Naive thymus-derived CD4-positive, alpha-beta T cell (primary cell): ENCODE measurements around the gene SLCO4A1. TPM values are rescaled to one million over a fixed set of nuclear protein-coding genes. Genes with fewer than 3 reads are reported as not detected.
A peak's percentile ranks its signal among the peaks of the same experiment; 100 is the strongest.

Experiments used
- ATAC-seq: fragments of 150-1000 bp; cut with Tn5 transposase; 2 replicates; pipeline ENCODE4 v1.10.0; 2021; ENCODE audit warnings: mild to moderate bottlenecking, moderate library complexity
- CTCF ChIA-PET: fragments of 350-600 bp; sonication (Branson Sonifier 250); formaldehyde crosslinking; loops from one replicate; lab custom pipeline; 2021; ENCODE audit warnings: antibody characterized with exemption; lab: Charles Lee
- POLR2A ChIA-PET: fragments of 350-600 bp; sonication (Branson Sonifier 250); formaldehyde crosslinking; loops from one replicate; lab custom pipeline; 2021; ENCODE audit warnings: antibody characterized with exemption, inconsistent platforms; lab: Charles Lee
- DNase-seq, 9 donors: peaks; one replicate each; pipeline versions ENCODE4 v3.0.0 to v3.0.0-alpha.2; 2020 to 2022; ENCODE audit warnings: mixed read lengths in 1 of 9
- H3K27ac ChIP-seq: one replicate; pipeline ENCODE4 v1.7.0; 2013; ENCODE audit warnings: mild to moderate bottlenecking, low read depth, low read length, moderate library complexity
- H3K27me3 ChIP-seq, 2 donors: one replicate each; pipeline ENCODE4 v1.7.0; 2013; ENCODE audit warnings: low read length in 2 of 2, mild to moderate bottlenecking in 2 of 2, moderate library complexity in 2 of 2; ENCODE audit not compliant: control insufficient read depth in 2 of 2, insufficient read depth in 2 of 2
- H3K36me3 ChIP-seq, 3 experiments: 1 replicate in 2 of 3; 2 replicates in 1 of 3; pipeline ENCODE4 v1.7.0; 2013; ENCODE audit warnings: low read length in 3 of 3, mild to moderate bottlenecking in 3 of 3, moderate library complexity in 1 of 3; ENCODE audit not compliant: insufficient read depth in 3 of 3, control insufficient read depth in 2 of 3
- H3K4me1 ChIP-seq, 2 donors: one replicate each; pipeline ENCODE4 v1.7.0; 2013; ENCODE audit warnings: low read length in 2 of 2, mild to moderate bottlenecking in 2 of 2, moderate library complexity in 1 of 2; ENCODE audit not compliant: control insufficient read depth in 2 of 2, insufficient read depth in 2 of 2
- H3K4me3 ChIP-seq: 2 replicates; pipeline ENCODE4 v1.7.0; 2013; ENCODE audit warnings: mild to moderate bottlenecking, low read length
- H3K9me3 ChIP-seq, 3 experiments: 1 replicate in 2 of 3; 2 replicates in 1 of 3; pipeline ENCODE4 v1.7.0; 2013; ENCODE audit warnings: low read length in 3 of 3; ENCODE audit not compliant: control insufficient read depth in 2 of 3
- H3K27ac Mint-ChIP-seq, 9 donors: one replicate each; pipeline ENCODE4 v1.8.0; 2020 to 2022; ENCODE audit warnings: mixed read lengths in 9 of 9, mild to moderate bottlenecking in 8 of 9, moderate library complexity in 5 of 9, inconsistent platforms in 2 of 9
- H3K27me3 Mint-ChIP-seq, 5 donors: one replicate each; pipeline ENCODE4 v1.8.0; 2021 to 2022; ENCODE audit warnings: mixed read lengths in 5 of 5, mild to moderate bottlenecking in 1 of 5
- H3K36me3 Mint-ChIP-seq, 5 donors: one replicate each; pipeline ENCODE4 v1.8.0; 2020 to 2022; ENCODE audit warnings: mixed read lengths in 5 of 5, mild to moderate bottlenecking in 3 of 5, inconsistent platforms in 1 of 5
- H3K4me1 Mint-ChIP-seq, 7 donors: one replicate each; pipeline ENCODE4 v1.8.0; 2020 to 2022; ENCODE audit warnings: mixed read lengths in 7 of 7, mild to moderate bottlenecking in 3 of 7, inconsistent platforms in 1 of 7
- H3K4me3 Mint-ChIP-seq, 10 donors: one replicate each; pipeline ENCODE4 v1.8.0; 2020 to 2022; ENCODE audit warnings: mild to moderate bottlenecking in 10 of 10, mixed read lengths in 10 of 10, moderate library complexity in 6 of 10, inconsistent platforms in 2 of 10
- H3K9me3 Mint-ChIP-seq, 11 donors: one replicate each; pipeline ENCODE4 v1.8.0; 2020 to 2022; ENCODE audit warnings: mixed read lengths in 11 of 11, mild to moderate bottlenecking in 4 of 11, inconsistent platforms in 1 of 11, moderate library complexity in 1 of 11
- intact Hi-C, 2 donors: fragments of 100-400 bp; cut with micrococcal nuclease; formaldehyde crosslinking; loops; one replicate each; pipeline ENCODE4 v1.15.1; 2023
- polyA plus RNA-seq, 2 donors: library from polyadenylated mRNA; unstranded; fragments of 300-500 nt; fragmentation: Illumina TruSeq; gene quantifications; one replicate each; pipeline ENCODE4 v1.2.3, GENCODE V29; 2021
- total RNA-seq, 6 experiments: library from RNA in 5 of 6; stranded (reverse) in 5 of 6; gene quantifications; 1 replicate in 5 of 6; 2 replicates in 1 of 6; pipeline ENCODE4 v1.2.3 and lab custom pipeline; 2021 to 2026

The SLCO4A1 gene
- total and polyA plus RNA-seq, 7 experiments from 2014 or later: 0.36 to 45.5 (median 0.92) TPM

DNA sequence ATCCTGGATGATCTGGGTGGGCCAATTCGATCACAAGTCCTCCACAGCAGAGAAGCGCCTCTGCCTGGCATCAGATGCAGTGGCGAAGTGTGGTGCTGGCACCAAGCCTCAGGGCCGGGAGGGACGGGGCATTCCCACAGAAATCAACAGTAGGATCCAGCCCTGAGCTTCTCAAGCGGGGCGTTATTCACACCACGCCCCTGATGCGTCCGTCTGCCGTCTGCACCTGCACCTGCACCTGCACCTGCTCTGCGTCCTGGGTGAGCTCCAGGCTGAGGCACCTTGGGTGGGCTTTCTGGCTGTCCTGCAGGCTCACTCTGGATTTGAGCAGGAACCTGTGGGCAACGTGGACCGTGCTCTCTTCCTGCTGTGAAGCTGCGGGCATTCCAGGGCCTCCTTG is 52.6 kb downstream of the SLCO4A1 start:
- Histone ChIP-seq H3K4me3 (no peak overlapping the region), H3K27ac (no peak overlapping the region), H3K36me3 (no peaks in the 10 kb centered on the region), H3K9me3 (no peaks in the 10 kb centered on the region), H3K4me1 (no peaks in the 10 kb centered on the region), H3K27me3 (no peaks in the 10 kb centered on the region)
- CTCF ChIA-PET: no interaction called here
- DNase-seq (no peak), ATAC-seq (no peak)
- intact Hi-C loops: no loop called here
- Mint-ChIP-seq H3K4me3 (no peak overlapping the region), H3K27me3 (peaks cover 0 to 5% (median 5%) of the 10 kb centered on the region in 5 donors), H3K36me3 (no peaks in the 10 kb centered on the region), H3K27ac (peak overlapping the region in 1 of 9 donors; percentile 19), H3K4me1 (peaks cover 0 to 6% (median 2%) of the 10 kb centered on the region in 7 donors), H3K9me3 (no peaks in the 10 kb centered on the region)
- POLR2A ChIA-PET: no interaction called here

DNA sequence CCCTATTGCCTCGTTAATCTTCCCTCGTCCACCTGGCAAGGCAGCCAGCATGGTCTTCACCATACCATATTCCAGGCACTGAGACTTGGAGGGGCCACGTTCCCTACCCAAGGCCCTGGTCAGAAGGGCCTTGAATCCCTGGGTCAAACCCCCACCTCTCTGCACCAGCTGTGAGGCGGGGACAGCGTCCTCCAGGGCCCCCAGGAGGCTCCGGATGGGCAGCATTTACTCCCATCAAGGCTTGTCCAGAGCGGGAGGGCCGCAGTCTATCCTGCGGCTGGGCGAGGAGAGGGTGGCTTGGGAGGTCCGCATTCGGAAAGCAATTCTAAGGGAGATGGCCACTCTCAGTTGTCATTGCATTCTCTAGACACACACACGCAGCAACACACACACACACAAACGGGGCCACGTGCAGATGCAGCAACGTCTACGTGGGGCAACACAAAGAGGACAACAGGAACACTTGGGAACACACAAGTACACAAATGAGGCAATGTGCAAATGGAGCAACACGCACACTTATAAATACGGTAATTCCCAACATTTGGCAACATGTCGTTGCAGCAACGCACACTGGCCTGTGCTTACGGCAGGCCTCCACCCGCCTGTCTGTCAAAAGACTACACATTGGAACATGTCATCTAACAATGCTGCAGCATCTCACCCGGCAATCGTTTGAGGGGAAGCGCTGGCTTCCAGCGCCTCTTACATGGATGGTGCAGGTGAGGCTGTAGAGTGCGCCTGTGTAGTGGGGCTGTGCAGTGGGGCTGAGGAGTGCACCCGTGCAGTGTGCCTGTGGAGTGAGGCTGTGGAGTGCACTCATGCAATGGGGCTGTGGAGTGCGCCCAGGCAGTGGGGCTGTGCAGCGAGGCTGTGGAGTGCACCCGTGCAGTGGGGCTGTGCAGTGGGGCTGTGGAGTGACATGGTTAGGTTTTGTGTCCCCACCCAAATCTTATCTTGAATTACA is 53.4 kb downstream of the SLCO4A1 start:
- ATAC-seq: no peak
- ChIA-PET CTCF (no interaction called here), POLR2A (no interaction called here)
- no peak for DNase-seq
- no peaks in the 10 kb centered on the region for H3K9me3 ChIP-seq
- intact Hi-C loops: no loop called here
- no peak overlapping the region for H3K27ac ChIP-seq
- Mint-ChIP-seq H3K4me1 (peaks cover 0 to 4% (median 2%) of the 10 kb centered on the region in 7 donors), H3K27me3 (peaks cover 0 to 5% (median 5%) of the 10 kb centered on the region in 5 donors), H3K4me3 (no peak overlapping the region), H3K9me3 (no peaks in the 10 kb centered on the region), H3K27ac (no peak overlapping the region), H3K36me3 (no peaks in the 10 kb centered on the region)
- no peaks in the 10 kb centered on the region for H3K4me1 ChIP-seq
- no peaks in the 10 kb centered on the region for H3K27me3 ChIP-seq
- H3K4me3 ChIP-seq: no peak overlapping the region
- H3K36me3 ChIP-seq: no peaks in the 10 kb centered on the region

DNA sequence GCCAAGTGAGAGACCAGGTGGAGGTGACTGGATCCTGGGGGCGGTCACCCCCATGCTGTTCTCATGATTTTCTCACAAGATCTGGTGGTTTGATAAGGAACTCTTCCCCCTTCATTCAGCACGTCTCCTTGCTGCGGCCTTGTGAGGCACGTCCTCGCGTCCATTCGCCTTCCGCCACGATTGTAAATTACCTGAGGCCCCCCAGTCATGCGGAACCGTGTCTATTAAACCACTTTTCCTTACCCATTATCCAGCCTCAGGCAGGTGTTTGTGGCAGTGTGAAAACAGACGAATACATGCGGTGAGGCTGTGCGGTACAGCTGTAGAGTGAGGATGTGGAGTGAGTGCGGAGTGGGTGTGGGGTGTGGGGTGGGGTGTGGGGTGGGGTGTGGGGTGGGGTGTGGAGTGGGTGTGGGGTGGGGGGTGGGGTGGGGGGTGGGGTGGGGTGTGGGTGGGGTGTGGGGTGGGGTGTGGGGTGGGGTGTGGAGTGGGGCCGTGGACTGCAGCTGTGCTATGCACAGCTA is 54.2 kb downstream of the SLCO4A1 start:
- Mint-ChIP-seq H3K9me3 (no peaks in the 10 kb centered on the region), H3K4me3 (no peak overlapping the region), H3K36me3 (no peaks in the 10 kb centered on the region), H3K27ac (peak overlapping the region in 1 of 9 donors; percentile 31), H3K4me1 (peaks cover 0 to 4% (median 2%) of the 10 kb centered on the region in 7 donors), H3K27me3 (peaks cover 0 to 5% (median 3%) of the 10 kb centered on the region in 5 donors)
- ATAC-seq (no peak), DNase-seq (no peak)
- POLR2A ChIA-PET: no interaction called here
- CTCF ChIA-PET: no interaction called here
- Histone ChIP-seq H3K27me3 (no peaks in the 10 kb centered on the region), H3K4me3 (no peak overlapping the region), H3K27ac (no peak overlapping the region), H3K9me3 (no peaks in the 10 kb centered on the region), H3K36me3 (no peaks in the 10 kb centered on the region), H3K4me1 (no peaks in the 10 kb centered on the region)
- intact Hi-C loops: no loop called here

DNA sequence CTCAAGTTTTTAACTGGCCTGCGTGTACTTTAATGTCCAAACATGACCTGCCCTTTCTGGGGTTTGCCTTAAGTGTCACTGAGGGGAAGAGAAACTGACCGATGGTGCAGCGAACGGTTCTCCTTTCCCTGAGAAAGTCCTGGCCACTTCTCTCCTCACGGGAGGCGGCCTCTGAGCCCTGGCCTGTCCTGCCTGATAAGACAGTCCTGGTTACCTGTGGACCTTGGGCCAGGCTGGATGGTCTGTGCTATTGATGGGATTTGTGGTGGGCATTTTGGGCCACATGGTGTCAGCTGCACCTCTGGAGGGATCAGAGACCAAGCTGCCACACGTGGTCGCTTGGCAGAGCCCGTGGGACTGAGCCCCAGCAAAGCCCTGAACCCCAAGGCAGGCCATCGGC is 54.7 kb downstream of the SLCO4A1 start:
- H3K4me3 ChIP-seq: no peak overlapping the region
- DNase-seq: no peak
- H3K27me3 Mint-ChIP-seq: peaks cover 0 to 5% (median 0%) of the 10 kb centered on the region in 5 donors
- ChIA-PET CTCF (no interaction called here), POLR2A (no interaction called here)
- H3K9me3 ChIP-seq: no peaks in the 10 kb centered on the region
- no peaks in the 10 kb centered on the region for H3K36me3 ChIP-seq
- H3K27me3 ChIP-seq: no peaks in the 10 kb centered on the region
- peaks cover 0 to 4% (median 2%) of the 10 kb centered on the region in 7 donors for H3K4me1 Mint-ChIP-seq
- H3K9me3 Mint-ChIP-seq: no peaks in the 10 kb centered on the region
- H3K4me1 ChIP-seq: no peaks in the 10 kb centered on the region
- intact Hi-C loops: no loop called here
- H3K27ac Mint-ChIP-seq: no peak overlapping the region
- no peak overlapping the region for H3K27ac ChIP-seq
- no peak overlapping the region for H3K4me3 Mint-ChIP-seq
- peak; percentile 40 for ATAC-seq
- no peaks in the 10 kb centered on the region for H3K36me3 Mint-ChIP-seq

DNA sequence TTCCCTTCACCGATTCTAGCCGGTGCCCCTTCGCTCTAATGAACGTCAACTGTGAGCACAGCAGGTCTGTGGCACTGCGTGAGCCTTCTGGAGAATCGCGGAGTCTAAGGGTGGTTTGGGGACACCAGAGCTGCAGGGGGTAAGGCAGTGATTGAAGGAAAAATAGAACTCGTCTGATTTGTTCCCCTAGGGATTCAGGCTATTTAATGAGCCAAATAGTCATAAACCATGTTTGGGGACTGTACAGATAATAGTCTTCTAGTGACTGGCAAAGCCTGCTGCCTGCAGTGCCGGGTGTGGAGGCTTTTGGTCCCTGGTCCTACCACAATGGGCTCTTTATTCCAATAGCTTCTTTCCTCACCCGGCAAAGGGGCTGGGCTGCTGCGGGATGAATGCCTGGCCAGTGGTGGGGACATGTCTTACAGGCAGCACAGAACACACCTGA is 55.2 kb downstream of the SLCO4A1 start:
- no peak for DNase-seq
- ATAC-seq: no peak
- no peaks in the 10 kb centered on the region for H3K9me3 ChIP-seq
- H3K9me3 Mint-ChIP-seq: no peaks in the 10 kb centered on the region
- no peaks in the 10 kb centered on the region for H3K36me3 Mint-ChIP-seq
- H3K27me3 Mint-ChIP-seq: peaks cover 0 to 5% (median 0%) of the 10 kb centered on the region in 5 donors
- CTCF ChIA-PET: no interaction called here
- no peak overlapping the region for H3K4me3 ChIP-seq
- POLR2A ChIA-PET: no interaction called here
- H3K36me3 ChIP-seq: no peaks in the 10 kb centered on the region
- no peaks in the 10 kb centered on the region for H3K4me1 ChIP-seq
- intact Hi-C loops: no loop called here
- H3K27me3 ChIP-seq: no peaks in the 10 kb centered on the region
- H3K27ac Mint-ChIP-seq: no peak overlapping the region
- peaks cover 0 to 6% (median 2%) of the 10 kb centered on the region in 7 donors for H3K4me1 Mint-ChIP-seq
- H3K27ac ChIP-seq: no peak overlapping the region
- no peak overlapping the region for H3K4me3 Mint-ChIP-seq

DNA sequence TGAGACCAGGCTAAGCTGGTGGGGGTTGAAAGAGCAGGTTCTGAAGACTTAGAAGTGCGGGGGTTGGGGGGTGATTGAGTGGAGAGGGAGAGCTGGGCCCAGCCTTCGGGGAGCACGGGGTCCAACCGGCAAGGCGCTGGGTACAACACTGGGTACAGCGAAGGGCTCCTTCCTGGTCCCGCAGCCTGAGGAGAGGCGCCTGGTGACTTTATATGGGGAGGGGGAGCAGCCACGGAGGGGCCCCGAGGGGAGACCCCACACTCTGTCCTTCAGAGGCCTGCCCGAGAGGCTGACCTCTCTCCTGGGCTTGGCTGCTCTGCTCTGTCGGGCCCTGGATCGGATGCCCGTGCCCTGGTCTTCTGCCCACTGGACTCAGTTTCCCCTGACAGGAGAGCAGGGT is 55.9 kb downstream of the SLCO4A1 start:
- intact Hi-C loops: no loop called here
- Histone ChIP-seq H3K36me3 (no peaks in the 10 kb centered on the region), H3K27me3 (no peaks in the 10 kb centered on the region), H3K4me1 (no peaks in the 10 kb centered on the region), H3K9me3 (no peaks in the 10 kb centered on the region), H3K4me3 (no peak overlapping the region), H3K27ac (no peak overlapping the region)
- ChIA-PET CTCF (no interaction called here), POLR2A (interaction anchor here (0.8 kb wide), 1 partner anchor 126 kb away, joined by 5 read pairs; no protein-coding TSS in a partner anchor)
- peaks cover 0 to 6% (median 2%) of the 10 kb centered on the region in 7 donors for H3K4me1 Mint-ChIP-seq
- H3K27me3 Mint-ChIP-seq: peaks cover 0 to 2% (median 0%) of the 10 kb centered on the region in 5 donors
- H3K9me3 Mint-ChIP-seq: no peaks in the 10 kb centered on the region
- H3K4me3 Mint-ChIP-seq: no peak overlapping the region
- H3K27ac Mint-ChIP-seq: peak overlapping the region in 1 of 9 donors; percentile 20
- ATAC-seq (no peak), DNase-seq (no peak)
- H3K36me3 Mint-ChIP-seq: no peaks in the 10 kb centered on the region
